ENCODE data around the gene SUPT5H. TPM values are rescaled to one million over a fixed set of nuclear protein-coding genes. Genes with fewer than 3 reads are reported as not detected.

SUPT5H gene
- total RNA-seq, 1 donor from 2014 or later = 142 TPM

- Histone ChIP-seq H3K4me1 (peaks cover 9 to 25% of the 10 kb centered on the region in 2 donors), H3K36me3 (peaks cover 65 to 74% of the 10 kb centered on the region in 2 donors), H3K9me3 (no peaks in the 10 kb centered on the region), H3K27me3 (no peaks in the 10 kb centered on the region), H3K4me3 (no peak overlapping the region), H3K27ac (no peak overlapping the region)
- intact Hi-C loops (cut with DNase I) = no loop called here
- TF ChIP-seq CTCF (IDR thresholded peaks at IDR 0.05) = no peak
- no peak for DNase-seq (ENCODE audit: low spot score in 2 of 2)
These were observed 26.4 kb upstream of the SUPT5H start for GRCh38 chr19:39419003-39419402.

- intact Hi-C loops (cut with DNase I) = no loop called here
- Histone ChIP-seq H3K9me3 (no peaks in the 10 kb centered on the region), H3K4me1 (peaks cover 0 to 11% of the 10 kb centered on the region in 2 donors), H3K4me3 (no peak overlapping the region), H3K27me3 (no peaks in the 10 kb centered on the region), H3K27ac (no peak overlapping the region), H3K36me3 (peaks cover 70 to 89% of the 10 kb centered on the region in 2 donors)
- DNase-seq (ENCODE audit: low spot score in 2 of 2) = no peak
- no peak for TF ChIP-seq CTCF (IDR thresholded peaks at IDR 0.05)
These were observed 24.6 kb upstream of the SUPT5H start for GRCh38 chr19:39420769-39421168.

- Histone ChIP-seq H3K27ac (no peak overlapping the region), H3K9me3 (no peaks in the 10 kb centered on the region), H3K36me3 (peaks cover 60 to 84% of the 10 kb centered on the region in 2 donors), H3K4me1 (peaks cover 0 to 3% of the 10 kb centered on the region in 2 donors), H3K27me3 (no peaks in the 10 kb centered on the region), H3K4me3 (no peak overlapping the region)
- DNase-seq (ENCODE audit: low spot score in 2 of 2) = no peak
- TF ChIP-seq CTCF (IDR thresholded peaks at IDR 0.05) = no peak
- intact Hi-C loops (cut with DNase I) = no loop called here
These were observed 23.4 kb upstream of the SUPT5H start for GRCh38 chr19:39422020-39422419.

- Histone ChIP-seq H3K9me3 (no peaks in the 10 kb centered on the region), H3K36me3 (peaks cover 49 to 69% of the 10 kb centered on the region in 2 donors), H3K4me3 (no peak overlapping the region), H3K27me3 (no peaks in the 10 kb centered on the region), H3K27ac (no peak overlapping the region), H3K4me1 (peaks cover 3 to 6% of the 10 kb centered on the region in 2 donors)
- no peak for TF ChIP-seq CTCF (IDR thresholded peaks at IDR 0.05)
- DNase-seq (ENCODE audit: low spot score in 2 of 2) = no peak
- intact Hi-C loops (cut with DNase I) = no loop called here
These were observed 21.9 kb upstream of the SUPT5H start for GRCh38 chr19:39423258-39424086.

GRCh38 chr19:39424934-39425333 lies 20.4 kb upstream of the SUPT5H start:
- no peaks in the 10 kb centered on the region for H3K27me3 ChIP-seq
- H3K9me3 ChIP-seq = no peaks in the 10 kb centered on the region
- H3K4me3 ChIP-seq = no peak overlapping the region
- peaks cover 6 to 20% of the 10 kb centered on the region in 2 donors for H3K4me1 ChIP-seq
- peaks cover 34 to 55% of the 10 kb centered on the region in 2 donors for H3K36me3 ChIP-seq
- no peak for DNase-seq (ENCODE audit: low spot score in 2 of 2)
- no peak for TF ChIP-seq CTCF (IDR thresholded peaks at IDR 0.05)
- intact Hi-C loops (cut with DNase I) = no loop called here
- no peak overlapping the region for H3K27ac ChIP-seq
